Activated CD8-positive, alpha-beta memory T cell treated with anti-CD3 and anti-CD28 coated beads for 4 hours (primary cell): ENCODE measurements around the gene VSIG10L.

Experiments used
- DNase-seq, 2 donors: peaks; one replicate each; pipeline ENCODE4 v3.0.0-alpha.2; 2020; ENCODE audit warnings: low read depth in 2 of 2

Gene VSIG10L

DNA sequence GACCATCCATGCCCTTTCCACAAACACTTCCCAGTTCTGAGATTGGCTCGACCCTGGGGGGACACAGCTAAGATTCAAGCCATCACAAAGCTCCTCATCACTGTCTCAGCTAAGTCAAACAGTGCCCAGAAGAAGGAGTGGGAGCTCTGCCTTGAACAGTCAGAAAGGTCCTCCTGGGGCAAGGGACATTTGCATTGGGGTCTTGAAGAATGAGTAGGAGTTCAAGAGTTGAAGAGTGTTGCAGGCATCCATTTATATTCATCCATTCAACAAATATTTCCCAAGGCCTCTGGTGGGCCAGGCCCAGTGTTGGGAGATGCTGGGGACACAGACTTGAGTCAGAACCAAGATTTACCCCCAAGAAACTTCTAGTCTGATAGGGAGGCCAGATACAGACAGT lies 24.0 kb downstream of the VSIG10L start:
- DNase-seq: no peak

GRCh38 chr19:51317376-51317775 lies 24.6 kb downstream of the VSIG10L start:
- no peak for DNase-seq

DNA sequence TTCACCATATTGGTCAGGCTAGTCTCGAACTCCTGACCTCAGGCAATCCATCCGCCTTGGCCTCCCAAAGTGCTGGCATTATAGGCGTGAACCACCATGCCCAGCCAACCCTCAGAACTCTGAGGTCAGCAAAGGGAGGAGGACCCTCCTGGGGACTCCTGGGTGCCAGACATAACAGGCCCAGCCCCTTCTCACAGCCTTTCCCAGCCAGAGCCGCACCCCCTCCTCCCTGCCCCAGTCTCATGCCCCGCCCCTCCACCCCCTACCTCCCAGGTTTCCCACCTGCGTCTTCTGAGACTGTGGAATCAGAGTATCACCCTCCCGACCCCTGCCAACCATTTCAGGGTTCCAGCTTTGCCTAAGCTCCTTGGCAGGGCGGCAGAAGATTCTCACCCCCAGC lies 25.3 kb downstream of the VSIG10L start:
- no peak for DNase-seq

DNA sequence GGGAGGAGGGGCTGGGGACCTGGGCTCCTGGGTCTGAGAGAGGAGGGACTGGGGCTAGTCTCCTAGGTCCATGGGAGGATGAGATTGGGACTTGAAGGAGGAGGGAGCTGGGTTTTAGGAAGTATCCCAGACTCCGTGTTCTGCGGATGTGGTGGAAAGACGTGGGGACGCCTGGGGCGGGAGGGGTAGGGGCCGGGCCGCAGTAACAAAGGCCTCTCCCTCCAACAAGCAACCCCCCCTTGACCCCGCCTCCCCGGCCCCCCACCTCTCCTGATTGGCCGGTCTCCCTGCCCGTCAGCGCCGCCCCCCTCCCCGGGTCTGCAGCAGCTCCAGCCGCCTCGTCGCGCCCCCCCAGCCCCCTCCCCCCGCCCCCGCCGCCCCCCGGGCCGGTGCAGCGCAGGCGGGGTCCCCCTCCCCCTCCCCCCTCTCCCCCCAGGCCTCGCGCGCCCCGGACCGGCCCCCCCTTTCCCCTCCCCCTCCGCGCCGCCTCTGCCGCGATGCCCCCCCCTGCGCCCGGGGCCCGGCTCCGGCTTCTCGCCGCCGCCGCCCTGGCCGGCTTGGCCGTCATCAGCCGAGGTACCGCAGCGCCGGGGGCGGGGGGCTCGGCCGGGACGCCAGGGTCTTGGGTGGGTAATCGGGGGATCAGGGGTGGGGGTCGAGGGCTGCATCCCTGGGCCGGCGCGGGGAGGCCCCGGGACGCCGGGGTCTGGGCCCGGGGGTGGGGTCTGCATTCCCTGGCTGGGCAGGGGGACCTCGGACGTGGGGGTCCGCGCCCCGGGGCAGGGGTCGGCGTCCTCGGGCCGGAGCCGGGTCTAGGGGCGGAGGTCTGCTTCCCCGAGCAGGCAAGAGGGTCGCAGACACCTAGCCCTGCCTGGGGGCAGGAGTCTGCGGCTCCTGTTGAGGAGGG lies 30.3 kb downstream of the VSIG10L start, which contains the start of gene IGLON5:
Gene IGLON5, plus strand, starts transcription at position 294 of the 907 bp plus-strand sequence. Its CDS starts 204 bp downstream, at position 498.
- no peak for DNase-seq

- DNase-seq: no peak
These were observed 36.5 kb downstream of the VSIG10L start for GRCh38 chr19:51305479-51305878.

DNA sequence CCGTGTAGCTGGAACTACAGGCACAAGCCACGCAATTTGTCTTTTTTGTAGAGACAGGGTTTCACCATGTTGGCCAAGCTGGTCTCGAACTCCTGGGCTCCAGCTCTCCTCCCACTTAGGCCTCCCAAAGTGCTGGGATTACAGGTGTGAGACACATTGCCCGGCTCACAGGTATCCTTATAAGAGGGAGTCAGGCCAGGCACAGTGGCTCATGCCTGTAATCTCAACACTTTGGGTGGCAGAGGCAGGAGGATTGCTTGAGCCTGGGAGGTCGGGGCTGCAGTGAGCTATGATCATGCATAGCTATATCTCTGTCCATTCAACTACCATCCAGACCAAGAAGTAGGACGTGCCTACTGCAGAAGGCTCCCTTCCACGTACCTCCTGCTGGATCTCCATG lies 40.7 kb downstream of the VSIG10L start:
- no peak for DNase-seq

DNA sequence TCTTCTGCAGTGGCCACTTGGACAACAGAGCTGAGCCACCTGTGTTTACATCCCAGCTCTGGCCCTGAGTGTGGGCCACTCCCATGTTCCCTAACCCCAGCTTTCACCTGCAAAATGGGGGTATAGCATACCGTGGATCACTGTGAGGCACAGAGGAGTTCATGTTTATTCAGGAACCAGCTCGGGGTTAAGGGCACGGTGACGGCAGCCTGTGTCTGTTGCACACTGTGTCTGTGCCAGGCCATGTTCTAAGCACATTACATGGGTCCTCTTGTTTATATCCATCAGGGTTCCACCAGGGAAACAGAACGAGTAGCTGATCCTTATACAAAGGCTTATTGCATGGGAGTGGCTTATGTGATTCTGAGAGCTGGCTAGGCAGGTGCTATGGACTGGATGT lies 44.5 kb downstream of the VSIG10L start:
- DNase-seq: no peak

DNA sequence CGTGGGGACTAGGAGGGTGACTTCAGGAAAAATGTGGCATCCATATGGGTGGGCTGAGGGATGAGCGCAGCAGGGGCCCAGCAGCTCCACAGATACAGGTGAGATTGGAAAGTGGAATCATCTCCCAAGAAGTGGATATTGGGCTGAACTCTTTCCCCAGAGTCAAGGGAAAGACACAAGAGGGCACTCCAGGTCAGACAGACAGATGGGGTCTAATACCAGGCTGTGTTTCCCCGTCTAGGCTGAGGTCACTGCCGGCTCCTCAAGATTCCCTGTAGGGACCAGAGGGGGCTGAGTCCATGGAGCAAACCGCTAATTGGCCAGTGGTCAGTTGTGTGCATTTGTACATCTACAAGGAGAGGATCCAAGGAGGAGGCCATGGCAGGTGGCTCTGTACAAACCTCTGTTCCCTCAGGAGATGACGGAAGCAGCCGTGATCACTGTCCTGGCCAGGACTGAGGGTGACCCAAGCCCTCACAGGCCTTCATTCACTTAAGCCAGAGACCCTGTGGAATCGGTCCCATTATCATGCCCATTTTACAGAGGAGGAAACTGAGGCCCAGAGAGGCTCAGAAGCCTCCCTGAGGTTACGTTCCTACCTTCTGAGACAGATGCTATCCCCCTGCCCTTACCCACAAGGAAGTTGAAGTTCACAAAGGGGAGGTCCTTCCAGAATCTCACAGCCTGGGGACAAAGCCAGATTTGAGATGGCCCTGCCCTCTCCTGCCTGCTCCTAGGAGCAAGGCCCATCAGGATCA lies 45.4 kb downstream of the VSIG10L start:
- no peak for DNase-seq

GRCh38 chr19:51295382-51296126 lies 46.4 kb downstream of the VSIG10L start:
- no peak for DNase-seq

DNA sequence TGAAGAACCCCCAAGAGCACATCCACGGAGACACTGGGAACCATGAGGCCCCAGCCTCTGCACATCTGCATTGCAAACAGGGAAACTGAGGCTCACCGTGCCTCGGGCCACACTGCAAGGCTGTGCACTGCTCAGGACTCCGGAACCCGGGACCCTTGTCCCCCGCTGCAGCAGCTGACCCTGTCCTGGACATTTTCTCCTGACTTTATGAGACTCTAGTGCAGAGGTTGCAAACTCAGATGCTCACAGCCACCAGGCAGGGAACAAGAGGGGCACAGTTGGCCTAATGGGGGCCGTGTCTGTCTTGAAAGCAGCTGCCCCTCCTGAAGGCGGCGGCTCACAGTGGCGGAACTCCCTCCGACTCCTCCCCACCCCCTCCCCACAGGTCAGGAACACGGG lies 47.0 kb downstream of the VSIG10L start:
- no peak for DNase-seq

- no peak for DNase-seq
These were observed 47.5 kb downstream of the VSIG10L start for GRCh38 chr19:51294211-51294976.

DNA sequence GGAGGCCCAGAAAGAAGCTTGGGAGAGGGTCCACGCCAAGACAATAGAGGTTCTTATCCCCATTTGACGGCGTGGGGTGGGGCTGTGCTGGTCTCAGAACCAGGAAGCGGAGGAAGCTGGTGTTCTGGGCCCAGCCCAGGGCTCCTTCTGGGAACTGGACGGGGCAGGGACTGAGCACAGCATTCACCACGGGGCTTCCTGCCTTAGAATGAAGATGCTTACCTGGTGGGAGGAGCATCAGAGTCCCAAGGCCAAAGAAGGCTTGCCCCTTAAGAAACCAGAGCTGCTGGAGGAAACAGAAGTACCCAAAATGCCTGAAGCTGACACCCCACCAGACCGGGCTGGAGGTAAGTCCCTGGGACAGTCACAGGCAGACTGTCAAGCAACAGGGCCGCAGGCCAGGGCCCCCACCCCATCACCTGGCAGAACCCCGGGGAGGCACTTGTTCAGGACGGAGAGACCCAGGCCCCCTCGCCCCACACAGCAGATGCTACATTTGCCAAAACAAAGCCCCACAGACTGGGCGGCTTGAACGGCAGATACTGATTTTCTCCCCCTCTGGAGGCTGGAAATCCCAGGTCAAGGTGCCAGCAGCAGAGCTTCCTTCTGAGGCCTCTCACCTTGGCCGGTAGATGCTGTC lies 48.2 kb downstream of the VSIG10L start:
- DNase-seq: no peak

- DNase-seq: no peak
These were observed 49.0 kb downstream of the VSIG10L start for GRCh38 chr19:51292971-51293370.

- DNase-seq: no peak
These were observed 52.3 kb downstream of the VSIG10L start for GRCh38 chr19:51289635-51290034.

DNA sequence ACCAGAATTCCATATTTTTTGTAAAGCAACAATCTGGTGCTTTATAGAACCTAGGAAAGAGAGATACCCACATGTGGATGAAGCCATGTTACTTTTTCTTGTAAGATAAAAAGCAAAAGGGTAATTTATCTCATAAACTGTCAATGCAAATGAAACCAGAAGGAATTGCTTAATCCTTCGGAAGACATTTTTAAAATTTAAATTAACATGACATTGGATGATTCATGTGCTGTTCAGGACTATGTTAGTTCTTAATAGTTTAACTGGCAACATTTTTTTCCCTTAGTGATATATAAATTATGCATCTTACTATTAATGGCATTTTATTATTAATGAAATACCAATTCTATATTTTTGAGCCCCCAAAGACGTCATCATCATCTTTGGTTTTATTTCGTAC lies 56.3 kb downstream of the VSIG10L start:
- no peak for DNase-seq

- no peak for DNase-seq
These were observed 59.6 kb downstream of the VSIG10L start for GRCh38 chr19:51282335-51282734.
